ENCODE results near the gene KDM4E. TPM values are rescaled to one million over a fixed set of nuclear protein-coding genes. Genes with fewer than 3 reads are reported as not detected.

Gene KDM4E
- total RNA-seq, result not detected

- no peak for DNase-seq
- no peaks in the 10 kb centered on the region for H3K27me3 ChIP-seq
- 73 to 80% methylated on average over 1 of the region's 1 CpG for WGBS, 2 donors
- no peaks in the 10 kb centered on the region for H3K9me3 ChIP-seq
- no peaks in the 10 kb centered on the region for H3K36me3 ChIP-seq (replicated peaks in 1 of 2; ENCODE audit: insufficient read depth in 1 of 2, low read depth in 2 of 2)
- H3K4me1 ChIP-seq, result no peaks in the 10 kb centered on the region
- ATAC-seq, result no peak
- intact Hi-C loops (cut with DNase I), result no loop called here
- H3K4me3 ChIP-seq, result no peak within 1 kb of the TSS
- H3K27ac ChIP-seq, result no peak within 1 kb of the TSS
- TF ChIP-seq POLR2A (IDR thresholded peaks at IDR 0.05), result no peak
- TF ChIP-seq CTCF (IDR thresholded peaks at IDR 0.05), result no peak
Measured at GRCh38 chr11:95024958-95025357, at the start of gene KDM4E. KDM4E (plus strand) TSS chr11:95025258; CDS start chr11:95025558, 300 bp downstream.

- Histone ChIP-seq H3K27me3 (no peaks in the 10 kb centered on the region), H3K27ac (no peak overlapping the region), H3K36me3 (replicated peaks in 1 of 2; ENCODE audit: insufficient read depth in 1 of 2, low read depth in 2 of 2) (peaks cover 0 to 7% of the 10 kb centered on the region in 2 donors), H3K4me3 (no peak overlapping the region), H3K4me1 (peaks cover 19% of the 10 kb centered on the region), H3K9me3 (no peaks in the 10 kb centered on the region)
- DNase-seq (no peak), ATAC-seq (no peak)
- WGBS, 2 donors, result 70 to 90% methylated on average over 1 of the region's 1 CpG
- intact Hi-C loops (cut with DNase I), result loop anchor here (10.0 kb wide), 1 partner anchor 789 kb away; no protein-coding TSS in a partner anchor
- TF ChIP-seq CTCF (IDR thresholded peaks at IDR 0.05), result no peak
- no peak for TF ChIP-seq POLR2A (IDR thresholded peaks at IDR 0.05)
Measured at GRCh38 chr11:94975599-94975998, 49.5 kb upstream of the KDM4E start.

GRCh38 chr11:94987378-94987777 lies 37.7 kb upstream of the KDM4E start:
- WGBS, 2 donors, result 60 to 65% methylated on average over 4 of the region's 4 CpGs
- Histone ChIP-seq H3K27ac (no peak overlapping the region), H3K36me3 (replicated peaks in 1 of 2; ENCODE audit: insufficient read depth in 1 of 2, low read depth in 2 of 2) (no peaks in the 10 kb centered on the region), H3K4me1 (no peaks in the 10 kb centered on the region), H3K9me3 (no peaks in the 10 kb centered on the region), H3K27me3 (no peaks in the 10 kb centered on the region), H3K4me3 (no peak overlapping the region)
- DNase-seq (no peak), ATAC-seq (no peak)
- intact Hi-C loops (cut with DNase I), result no loop called here
- TF ChIP-seq POLR2A (IDR thresholded peaks at IDR 0.05), result no peak
- no peak for TF ChIP-seq CTCF (IDR thresholded peaks at IDR 0.05)

GRCh38 chr11:94988748-94989147 lies 36.3 kb upstream of the KDM4E start:
- Histone ChIP-seq H3K27ac (no peak overlapping the region), H3K9me3 (no peaks in the 10 kb centered on the region), H3K27me3 (no peaks in the 10 kb centered on the region), H3K4me1 (no peaks in the 10 kb centered on the region), H3K36me3 (replicated peaks in 1 of 2; ENCODE audit: insufficient read depth in 1 of 2, low read depth in 2 of 2) (no peaks in the 10 kb centered on the region), H3K4me3 (no peak overlapping the region)
- no peak for DNase-seq
- ATAC-seq, result no peak
- intact Hi-C loops (cut with DNase I), result no loop called here
- TF ChIP-seq POLR2A (IDR thresholded peaks at IDR 0.05) (no peak), CTCF (IDR thresholded peaks at IDR 0.05) (no peak)
- 61 to 74% methylated on average over 1 of the region's 1 CpG for WGBS, 2 donors

GRCh38 chr11:94993400-94993943 lies 31.6 kb upstream of the KDM4E start:
- Histone ChIP-seq H3K9me3 (no peaks in the 10 kb centered on the region), H3K4me1 (no peaks in the 10 kb centered on the region), H3K27me3 (no peaks in the 10 kb centered on the region), H3K4me3 (no peak overlapping the region), H3K27ac (no peak overlapping the region), H3K36me3 (replicated peaks in 1 of 2; ENCODE audit: insufficient read depth in 1 of 2, low read depth in 2 of 2) (no peaks in the 10 kb centered on the region)
- no peak for TF ChIP-seq CTCF (IDR thresholded peaks at IDR 0.05)
- no peak for TF ChIP-seq POLR2A (IDR thresholded peaks at IDR 0.05)
- WGBS, 2 donors, result 85 to 94% methylated on average over 2 of the region's 2 CpGs
- ATAC-seq (no peak), DNase-seq (no peak)
- intact Hi-C loops (cut with DNase I), result no loop called here

Data from body of pancreas (tissue), 4 donors.